Trophoblast cell (in vitro differentiated cells and primary cell): ENCODE measurements around the gene CDC25C.

Source experiments
- DNase-seq, 2 donors: peaks; one replicate each; pipeline ENCODE4 v3.0.0-alpha.2; 2016
- H2AFZ ChIP-seq: 2 replicates; pipeline ENCODE4 v1.6.1; 2013; ENCODE audit warnings: low read length, moderate library complexity, mild to moderate bottlenecking; ENCODE audit not compliant: insufficient read depth, poor library complexity
- H2AK5ac ChIP-seq: 2 replicates; pipeline ENCODE4 v1.6.1; 2013; ENCODE audit warnings: mild to moderate bottlenecking, low read length
- H2BK120ac ChIP-seq: 2 replicates; pipeline ENCODE4 v1.6.1; 2013; ENCODE audit warnings: low read length, mild to moderate bottlenecking, moderate library complexity; ENCODE audit not compliant: insufficient read depth, poor library complexity
- H2BK12ac ChIP-seq: 2 replicates; pipeline ENCODE4 v1.6.1; 2013; ENCODE audit warnings: mild to moderate bottlenecking, low read length, moderate library complexity
- H2BK5ac ChIP-seq: 2 replicates; pipeline ENCODE4 v1.6.1; 2013; ENCODE audit warnings: low read length, low read depth, moderate library complexity, mild to moderate bottlenecking; ENCODE audit not compliant: poor library complexity
- H3K14ac ChIP-seq: 2 replicates; pipeline ENCODE4 v1.6.1; 2013; ENCODE audit warnings: mild to moderate bottlenecking, low read length
- H3K18ac ChIP-seq: 2 replicates; pipeline ENCODE4 v1.6.1; 2013; ENCODE audit warnings: mild to moderate bottlenecking, low read length
- H3K23ac ChIP-seq: 2 replicates; pipeline ENCODE4 v1.6.1; 2013; ENCODE audit warnings: low read length
- H3K27ac ChIP-seq: 2 replicates; pipeline ENCODE4 v1.5.1; 2013; ENCODE audit warnings: low read depth, mild to moderate bottlenecking, inconsistent platforms, low read length, moderate library complexity
- H3K27me3 ChIP-seq: 2 replicates; pipeline ENCODE4 v1.6.1; 2013; ENCODE audit warnings: inconsistent platforms, mild to moderate bottlenecking, low read length, moderate library complexity; ENCODE audit not compliant: insufficient read depth
- H3K36me3 ChIP-seq, 2 experiments: 1 replicate in 1 of 2; 2 replicates in 1 of 2; pipeline ENCODE4 v1.6.1; 2013; ENCODE audit warnings: low read length in 2 of 2, mild to moderate bottlenecking in 2 of 2, moderate library complexity in 1 of 2; ENCODE audit not compliant: insufficient read depth in 2 of 2, control insufficient read depth in 1 of 2
- H3K4ac ChIP-seq: 2 replicates; pipeline ENCODE4 v1.6.1; 2013; ENCODE audit warnings: low read depth, mild to moderate bottlenecking, low read length, moderate library complexity
- H3K4me1 ChIP-seq, 2 experiments: 1 replicate in 1 of 2; 2 replicates in 1 of 2; pipeline ENCODE4 v1.6.1; 2013; ENCODE audit warnings: low read length in 2 of 2, mild to moderate bottlenecking in 2 of 2, moderate library complexity in 1 of 2; ENCODE audit not compliant: insufficient read depth in 2 of 2, control insufficient read depth in 1 of 2
- H3K4me2 ChIP-seq: 2 replicates; pipeline ENCODE4 v1.6.1; 2013; ENCODE audit warnings: inconsistent platforms, mild to moderate bottlenecking, low read length, moderate library complexity
- H3K4me3 ChIP-seq: 2 replicates; pipeline ENCODE4 v1.5.1; 2013; ENCODE audit warnings: mild to moderate bottlenecking, low read depth, low read length, inconsistent platforms
- H3K79me1 ChIP-seq: one replicate; pipeline ENCODE4 v1.6.1; 2013; ENCODE audit warnings: low read length
- H3K79me2 ChIP-seq: 2 replicates; pipeline ENCODE4 v1.6.1; 2013; ENCODE audit warnings: low read length, mild to moderate bottlenecking; ENCODE audit not compliant: control insufficient read depth, insufficient read depth, poor library complexity
- H3K9ac ChIP-seq: 2 replicates; pipeline ENCODE4 v1.6.1; 2013; ENCODE audit warnings: mild to moderate bottlenecking, low read length
- H3K9me3 ChIP-seq: 2 replicates; pipeline ENCODE4 v1.6.1; 2013; ENCODE audit warnings: low read depth, mild to moderate bottlenecking, control low read depth, inconsistent platforms, low read length; ENCODE audit not compliant: insufficient read depth
- H4K12ac ChIP-seq: 2 replicates; pipeline ENCODE4 v1.6.1; 2013; ENCODE audit warnings: low read depth, mild to moderate bottlenecking, low read length, moderate library complexity
- H4K8ac ChIP-seq: 2 replicates; pipeline ENCODE4 v1.6.1; 2013; ENCODE audit warnings: low read depth, mild to moderate bottlenecking, low read length, moderate library complexity
- H4K91ac ChIP-seq: one replicate; pipeline ENCODE4 v1.6.1; 2013; ENCODE audit warnings: low read depth, mild to moderate bottlenecking, low read length, moderate library complexity
- WGBS: extraction: QIAGEN DNeasy Blood & Tissue Kit; methylation state at CpG from one replicate; pipeline ENCODE4 v1.1.7; 2013; ENCODE audit warnings: missing lambda C conversion rate; ENCODE audit not compliant: insufficient read length, insufficient coverage; ENCODE audit errors: extremely low coverage; 5-methylcytosine and 5-hydroxymethylcytosine counted together

The CDC25C gene

GRCh38 chr5:138364576-138364975 lies 33.0 kb upstream of the CDC25C start:
- H4K8ac ChIP-seq: no peak overlapping the region
- H2BK5ac ChIP-seq: no peak overlapping the region
- no peak overlapping the region for H3K14ac ChIP-seq
- no peak overlapping the region for H2AK5ac ChIP-seq
- H2BK12ac ChIP-seq: no peak overlapping the region
- no peaks in the 10 kb centered on the region for H3K79me1 ChIP-seq
- no peak for DNase-seq
- no peak overlapping the region for H3K27ac ChIP-seq
- H3K9ac ChIP-seq: no peak overlapping the region
- no CpG with 5 or more reads among the region's 1 CpG for WGBS
- H3K27me3 ChIP-seq: no peaks in the 10 kb centered on the region
- H3K36me3 ChIP-seq: no peaks in the 10 kb centered on the region
- H3K79me2 ChIP-seq: peaks cover 3% of the 10 kb centered on the region
- H3K23ac ChIP-seq: no peak overlapping the region
- H4K12ac ChIP-seq: no peak overlapping the region
- no peak overlapping the region for H3K18ac ChIP-seq
- H4K91ac ChIP-seq: no peak overlapping the region
- H3K4ac ChIP-seq: no peak overlapping the region
- H3K4me1 ChIP-seq: peaks cover 0 to 2% of the 10 kb centered on the region in 2 experiments
- H3K4me2 ChIP-seq: no peak overlapping the region
- H3K4me3 ChIP-seq: no peak overlapping the region
- H2BK120ac ChIP-seq: no peak overlapping the region
- no peaks in the 10 kb centered on the region for H3K9me3 ChIP-seq
- H2AFZ ChIP-seq: no peak overlapping the region

- Histone ChIP-seq H3K18ac (no peak overlapping the region), H3K27ac (no peak overlapping the region), H2AFZ (no peak overlapping the region), H3K4me2 (no peak overlapping the region), H4K91ac (no peak overlapping the region), H4K12ac (no peak overlapping the region), H3K79me1 (no peaks in the 10 kb centered on the region), H3K4me3 (no peak overlapping the region), H3K23ac (no peak overlapping the region), H3K14ac (no peak overlapping the region), H2BK5ac (no peak overlapping the region), H3K4ac (no peak overlapping the region), H2BK12ac (no peak overlapping the region), H3K9me3 (no peaks in the 10 kb centered on the region), H3K27me3 (no peaks in the 10 kb centered on the region), H3K9ac (no peak overlapping the region), H2BK120ac (no peak overlapping the region), H2AK5ac (no peak overlapping the region), H3K79me2 (peaks cover 2% of the 10 kb centered on the region), H3K4me1 (no peaks in the 10 kb centered on the region), H4K8ac (no peak overlapping the region), H3K36me3 (peaks cover 0 to 2% of the 10 kb centered on the region in 2 experiments)
- WGBS: no CpG with 5 or more reads among the region's 1 CpG
- no peak for DNase-seq
Observed at GRCh38 chr5:138360941-138361452, 29.4 kb upstream of the CDC25C start.

- DNase-seq: no peak
- H3K79me1 ChIP-seq: no peaks in the 10 kb centered on the region
- H3K4ac ChIP-seq: no peak overlapping the region
- H3K27me3 ChIP-seq: no peaks in the 10 kb centered on the region
- no peaks in the 10 kb centered on the region for H3K4me1 ChIP-seq
- no peak overlapping the region for H3K23ac ChIP-seq
- no peak overlapping the region for H4K8ac ChIP-seq
- H3K4me3 ChIP-seq: no peak overlapping the region
- peaks cover 4% of the 10 kb centered on the region for H3K79me2 ChIP-seq
- no peak overlapping the region for H2BK120ac ChIP-seq
- no peaks in the 10 kb centered on the region for H3K9me3 ChIP-seq
- H3K14ac ChIP-seq: no peak overlapping the region
- WGBS: no CpG with 5 or more reads among the region's 3 CpGs
- H2BK5ac ChIP-seq: no peak overlapping the region
- no peak overlapping the region for H4K12ac ChIP-seq
- H3K36me3 ChIP-seq: peaks cover 0 to 2% of the 10 kb centered on the region in 2 experiments
- no peak overlapping the region for H3K9ac ChIP-seq
- no peak overlapping the region for H3K4me2 ChIP-seq
- no peak overlapping the region for H2AK5ac ChIP-seq
- H2BK12ac ChIP-seq: no peak overlapping the region
- no peak overlapping the region for H2AFZ ChIP-seq
- H3K18ac ChIP-seq: no peak overlapping the region
- no peak overlapping the region for H4K91ac ChIP-seq
- H3K27ac ChIP-seq: no peak overlapping the region
Observed at GRCh38 chr5:138359621-138360020, 28.0 kb upstream of the CDC25C start.

- Histone ChIP-seq H3K9me3 (peaks cover 2% of the 10 kb centered on the region), H2AFZ (no peak overlapping the region), H3K79me2 (peaks cover 19% of the 10 kb centered on the region), H3K4me3 (no peak overlapping the region), H3K18ac (no peak overlapping the region), H2BK12ac (no peak overlapping the region), H3K79me1 (peaks cover 10% of the 10 kb centered on the region), H2BK5ac (no peak overlapping the region), H3K9ac (no peak overlapping the region), H3K23ac (no peak overlapping the region), H4K91ac (no peak overlapping the region), H2AK5ac (no peak overlapping the region), H3K27ac (no peak overlapping the region), H3K27me3 (no peaks in the 10 kb centered on the region), H3K14ac (no peak overlapping the region), H3K4ac (peak overlapping the region; percentile 96), H3K4me1 (peaks cover 2 to 3% of the 10 kb centered on the region in 2 experiments), H3K4me2 (peak overlapping the region; percentile 36), H4K8ac (no peak overlapping the region), H4K12ac (no peak overlapping the region), H3K36me3 (peaks cover 0 to 2% of the 10 kb centered on the region in 2 experiments), H2BK120ac (no peak overlapping the region)
- WGBS: no CpG with 5 or more reads among the region's 6 CpGs
- peak in 1 of 2 donors; percentile 36 for DNase-seq
Observed at GRCh38 chr5:138354926-138355378, 23.3 kb upstream of the CDC25C start.
